Immature natural killer cell (primary cell): Measurements from ENCODE around the gene HINFP. TPM values are rescaled to one million over a fixed set of nuclear protein-coding genes. Genes with fewer than 3 reads are reported as not detected.
A peak's percentile ranks its signal among the peaks of the same experiment; 100 is the strongest.
"Not testable (repeated sequence)": the region's sequence is repeated elsewhere in the genome, so short reads cannot be mapped to it uniquely, and the experiment has no call there.

Experiments
- DNase-seq, 3 donors: peaks; one replicate each; pipeline ENCODE4 v3.0.0; 2022; ENCODE audit warnings: mixed read lengths in 1 of 3
- H3K27ac Mint-ChIP-seq, 6 donors: one replicate each; pipeline ENCODE4 v1.8.0; 2020; ENCODE audit warnings: mixed read lengths in 6 of 6, mild to moderate bottlenecking in 5 of 6, inconsistent platforms in 4 of 6, moderate library complexity in 3 of 6
- H3K27me3 Mint-ChIP-seq, 3 donors: one replicate each; pipeline ENCODE4 v1.8.0; 2020 to 2021; ENCODE audit warnings: low read depth in 3 of 3, mild to moderate bottlenecking in 3 of 3, mixed read lengths in 3 of 3, moderate library complexity in 3 of 3, inconsistent platforms in 1 of 3
- H3K36me3 Mint-ChIP-seq, 3 donors: one replicate each; pipeline ENCODE4 v1.8.0; 2020; ENCODE audit warnings: mixed read lengths in 3 of 3, inconsistent platforms in 2 of 3, mild to moderate bottlenecking in 2 of 3
- H3K4me1 Mint-ChIP-seq, 2 donors: one replicate each; pipeline ENCODE4 v1.8.0; 2020; ENCODE audit warnings: inconsistent platforms in 2 of 2, mild to moderate bottlenecking in 2 of 2, mixed read lengths in 2 of 2, moderate library complexity in 1 of 2
- H3K4me3 Mint-ChIP-seq, 5 donors: one replicate each; pipeline ENCODE4 v1.8.0; 2020; ENCODE audit warnings: mild to moderate bottlenecking in 5 of 5, mixed read lengths in 5 of 5, inconsistent platforms in 3 of 5, moderate library complexity in 3 of 5
- H3K9me3 Mint-ChIP-seq, 6 donors: one replicate each; pipeline ENCODE4 v1.8.0; 2020; ENCODE audit warnings: mild to moderate bottlenecking in 6 of 6, mixed read lengths in 6 of 6, inconsistent platforms in 4 of 6, moderate library complexity in 3 of 6
- polyA plus RNA-seq, 3 donors: library from polyadenylated mRNA; unstranded; fragments of 300-500 nt; fragmentation: Illumina TruSeq; gene quantifications; one replicate each; pipeline ENCODE4 v1.2.3, GENCODE V29; 2021

Gene HINFP
- polyA plus RNA-seq, 3 donors from 2014 or later, result 9.2 to 18.6 (median 11.0) TPM

- peak overlapping the region in 5 of 6 donors; percentile 39 to 90 (median 67) for H3K27ac Mint-ChIP-seq
- peak overlapping the region in 4 of 5 donors; percentile 57 to 86 (median 60) for H3K4me3 Mint-ChIP-seq
- H3K27me3 Mint-ChIP-seq, result peaks cover 12 to 19% (median 13%) of the 10 kb centered on the region in 3 donors
- no peak for DNase-seq
- H3K9me3 Mint-ChIP-seq, result peaks cover 0 to 2% (median 0%) of the 10 kb centered on the region in 6 donors
- peaks cover 30 to 36% of the 10 kb centered on the region in 2 donors for H3K4me1 Mint-ChIP-seq
- peaks cover 0 to 10% (median 6%) of the 10 kb centered on the region in 3 donors for H3K36me3 Mint-ChIP-seq
Measured at GRCh38 chr11:119091966-119092879, 29.2 kb upstream of the HINFP start.

GRCh38 chr11:119092880-119093842, 28.2 kb upstream of the HINFP start:
- H3K27me3 Mint-ChIP-seq, result peaks cover 12 to 19% (median 14%) of the 10 kb centered on the region in 3 donors
- DNase-seq, result no peak
- H3K27ac Mint-ChIP-seq, result peak overlapping the region; percentile 90 to 95 (median 91)
- peaks cover 4 to 19% (median 6%) of the 10 kb centered on the region in 3 donors for H3K36me3 Mint-ChIP-seq
- peak overlapping the region; percentile 86 to 92 (median 88) for H3K4me3 Mint-ChIP-seq
- peaks cover 0 to 2% (median 0%) of the 10 kb centered on the region in 6 donors for H3K9me3 Mint-ChIP-seq
- H3K4me1 Mint-ChIP-seq, result peaks cover 30% of the 10 kb centered on the region in 2 donors

GRCh38 chr11:119093942-119094815, 27.2 kb upstream of the HINFP start:
- H3K9me3 Mint-ChIP-seq, result peaks cover 0 to 2% (median 0%) of the 10 kb centered on the region in 6 donors
- H3K4me3 Mint-ChIP-seq, result peak overlapping the region; percentile 87 to 92 (median 89)
- peak overlapping the region; percentile 90 to 96 (median 92) for H3K27ac Mint-ChIP-seq
- peak; percentile 58 to 61 (median 60) for DNase-seq
- H3K36me3 Mint-ChIP-seq, result peaks cover 11 to 25% (median 12%) of the 10 kb centered on the region in 3 donors
- peaks cover 12 to 19% (median 14%) of the 10 kb centered on the region in 3 donors for H3K27me3 Mint-ChIP-seq
- peaks cover 33 to 36% of the 10 kb centered on the region in 2 donors for H3K4me1 Mint-ChIP-seq

GRCh38 chr11:119094816-119095065, 26.6 kb upstream of the HINFP start:
- no peak for DNase-seq
- H3K4me1 Mint-ChIP-seq, result peaks cover 34 to 39% of the 10 kb centered on the region in 2 donors
- H3K27ac Mint-ChIP-seq, result peak overlapping the region; percentile 89 to 96 (median 92)
- peaks cover 0 to 2% (median 0%) of the 10 kb centered on the region in 6 donors for H3K9me3 Mint-ChIP-seq
- peak overlapping the region; percentile 84 to 92 (median 89) for H3K4me3 Mint-ChIP-seq
- peaks cover 11 to 25% (median 12%) of the 10 kb centered on the region in 3 donors for H3K36me3 Mint-ChIP-seq
- H3K27me3 Mint-ChIP-seq, result peaks cover 12 to 19% (median 14%) of the 10 kb centered on the region in 3 donors

- Mint-ChIP-seq H3K4me1 (peaks cover 39 to 44% of the 10 kb centered on the region in 2 donors), H3K9me3 (peaks cover 0 to 2% (median 0%) of the 10 kb centered on the region in 6 donors), H3K36me3 (peaks cover 11 to 25% (median 12%) of the 10 kb centered on the region in 3 donors), H3K27me3 (peaks cover 12 to 16% (median 14%) of the 10 kb centered on the region in 3 donors), H3K27ac (peak overlapping the region; percentile 89 to 96 (median 92)), H3K4me3 (peak overlapping the region; percentile 84 to 92 (median 89))
- DNase-seq, result peak; percentile 100
Measured at GRCh38 chr11:119095066-119095880, 26.1 kb upstream of the HINFP start.

- Mint-ChIP-seq H3K36me3 (peaks cover 11 to 25% (median 12%) of the 10 kb centered on the region in 3 donors), H3K27me3 (peaks cover 10 to 14% (median 13%) of the 10 kb centered on the region in 3 donors), H3K4me3 (peak overlapping the region in 4 of 5 donors; percentile 93 to 96 (median 94)), H3K9me3 (peaks cover 0 to 2% (median 0%) of the 10 kb centered on the region in 6 donors), H3K4me1 (peaks cover 46 to 54% of the 10 kb centered on the region in 2 donors), H3K27ac (peak overlapping the region in 1 of 6 donors; percentile 99)
- no peak for DNase-seq
Measured at GRCh38 chr11:119099711-119100110, 21.7 kb upstream of the HINFP start.

GRCh38 chr11:119100246-119100970, 21.0 kb upstream of the HINFP start:
- Mint-ChIP-seq H3K4me1 (peaks cover 47 to 52% of the 10 kb centered on the region in 2 donors), H3K27ac (peak overlapping the region; percentile 67 to 99 (median 82)), H3K27me3 (peaks cover 4 to 7% (median 6%) of the 10 kb centered on the region in 3 donors), H3K4me3 (peak overlapping the region; percentile 93 to 96 (median 94)), H3K36me3 (peaks cover 11 to 24% (median 12%) of the 10 kb centered on the region in 3 donors), H3K9me3 (peaks cover 0 to under 1% (median 0%) of the 10 kb centered on the region in 6 donors)
- DNase-seq, result no peak

GRCh38 chr11:119100994-119101758, 20.2 kb upstream of the HINFP start:
- Mint-ChIP-seq H3K4me1 (peaks cover 43 to 44% of the 10 kb centered on the region in 2 donors), H3K9me3 (no peaks in the 10 kb centered on the region), H3K27ac (peak overlapping the region; percentile 96 to 99 (median 98)), H3K27me3 (peaks cover 0 to 4% (median 2%) of the 10 kb centered on the region in 3 donors), H3K36me3 (peaks cover 11 to 22% (median 12%) of the 10 kb centered on the region in 3 donors), H3K4me3 (peak overlapping the region; percentile 93 to 96 (median 94))
- DNase-seq, result peak in 1 of 3 donors; percentile 22

- Mint-ChIP-seq H3K27ac (peak within 1 kb of the TSS; percentile 96 to 99 (median 98)), H3K9me3 (no peaks in the 10 kb centered on the region), H3K4me1 (peaks cover 50% of the 10 kb centered on the region in 2 donors)
Measured at GRCh38 chr11:119101759-119102423, 19.5 kb upstream of the HINFP start, which contains the start of gene DPAGT1. TSS of gene DPAGT1 (minus strand) at chr11:119101853. CDS start at chr11:119101655, 198 bp downstream.

GRCh38 chr11:119103161-119103664, 18.2 kb upstream of the HINFP start:
- peak overlapping the region; percentile 54 to 96 (median 93) for H3K4me3 Mint-ChIP-seq
- not testable (repeated sequence) for H3K36me3 Mint-ChIP-seq, H3K27me3 Mint-ChIP-seq, DNase-seq, H3K9me3 Mint-ChIP-seq
- peak overlapping the region in 5 of 6 donors; percentile 30 to 98 (median 40) for H3K27ac Mint-ChIP-seq
- H3K4me1 Mint-ChIP-seq, result peaks cover 54 to 56% of the 10 kb centered on the region in 2 donors

More at GRCh38 chr11:119101759-119102423, 19.5 kb upstream of the HINFP start, which contains the start of gene DPAGT1:
- peaks cover 0 to 2% (median 0%) of the 10 kb centered on the region in 3 donors for H3K27me3 Mint-ChIP-seq
- DNase-seq, result peak; percentile 83 to 86 (median 86)
- H3K36me3 Mint-ChIP-seq, result peaks cover 8 to 16% (median 11%) of the 10 kb centered on the region in 3 donors
- H3K4me3 Mint-ChIP-seq, result peak within 1 kb of the TSS; percentile 93 to 96 (median 94)
